ENCODE measurements around the gene MCM6.

Gene MCM6

DNA sequence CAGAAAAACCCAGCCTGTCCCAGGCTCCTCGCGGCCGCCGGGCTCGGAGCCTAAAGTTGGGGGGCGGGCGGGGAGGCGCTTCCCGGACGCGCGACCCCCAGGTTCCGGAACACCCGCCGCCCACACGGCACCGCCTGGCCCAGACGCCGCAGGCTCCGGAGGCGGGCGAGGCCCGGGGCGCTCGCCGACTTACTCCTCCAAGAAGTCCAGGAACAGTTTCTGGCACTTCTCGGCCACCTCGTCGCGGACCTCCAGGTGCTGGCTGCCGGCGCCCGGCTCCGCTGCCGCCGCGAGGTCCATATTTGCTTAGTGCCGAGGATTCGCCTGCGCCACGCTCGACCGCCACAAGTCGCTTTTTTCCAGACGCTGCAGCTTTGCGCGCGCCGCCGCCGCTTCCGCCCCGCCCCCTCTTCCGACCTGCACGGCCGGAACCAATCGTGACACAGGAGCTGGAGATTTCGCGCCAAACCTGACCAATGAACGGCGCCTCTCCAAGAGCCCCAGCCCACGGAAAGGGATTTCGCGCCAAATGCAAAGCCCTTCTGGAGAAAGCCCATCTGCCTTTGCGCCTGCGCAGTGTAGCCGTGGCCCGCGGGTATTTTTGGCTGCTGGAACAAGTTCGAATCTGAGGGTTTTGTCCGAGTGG is at the start of gene MCM6:
TSS of gene MCM6 (minus strand) at position 378 of the 646 bp plus-strand sequence. CDS start at position 300, 78 bp downstream.
- H3K27ac ChIP-seq (ENCODE audit: low read depth, low read length), result peak within 1 kb of the TSS; percentile 73
- no peaks in the 10 kb centered on the region for H3K27me3 ChIP-seq (ENCODE audit: control insufficient read depth in 1 of 2, insufficient read depth in 2 of 2, low read length in 2 of 2)
- peaks cover 2% of the 10 kb centered on the region for H3K36me3 ChIP-seq (ENCODE audit: insufficient read depth, low read length)
- H3K9ac ChIP-seq (ENCODE audit: low read length), result peak within 1 kb of the TSS; percentile 53
- H3K4me3 ChIP-seq (ENCODE audit: low read depth in 1 of 2, low read length in 2 of 2), result peak within 1 kb of the TSS; percentile 75 to 79
- H3K4me1 ChIP-seq (ENCODE audit: insufficient read depth, low read length), result peaks cover 7% of the 10 kb centered on the region
- H3K9me3 ChIP-seq (ENCODE audit: low read length), result no peaks in the 10 kb centered on the region

DNA sequence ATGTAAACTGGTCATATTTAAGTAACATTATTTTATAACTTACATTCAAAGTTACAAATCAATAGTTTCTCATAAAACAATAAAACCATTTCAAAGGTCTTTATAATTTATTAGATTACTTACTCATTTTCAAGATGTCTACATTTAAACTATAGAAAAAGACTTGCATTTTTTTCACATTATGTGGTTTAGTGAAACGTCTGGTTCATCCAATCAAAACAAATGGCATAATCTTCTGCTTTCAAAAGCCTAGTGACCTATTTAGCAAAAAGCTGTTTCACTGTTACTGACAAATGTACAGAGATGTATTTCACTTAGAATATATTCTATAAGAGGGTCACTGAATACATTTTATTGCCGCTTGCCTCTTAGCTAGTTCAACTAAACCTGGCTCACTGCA is 49.3 kb upstream of the MCM6 start:
- no peak overlapping the region for H3K4me3 ChIP-seq (ENCODE audit: low read depth in 1 of 2, low read length in 2 of 2)
- H3K27ac ChIP-seq (ENCODE audit: low read depth, low read length), result no peak overlapping the region
- H3K9me3 ChIP-seq (ENCODE audit: low read length), result no peaks in the 10 kb centered on the region
- H3K9ac ChIP-seq (ENCODE audit: low read length), result no peak overlapping the region
- no peaks in the 10 kb centered on the region for H3K4me1 ChIP-seq (ENCODE audit: insufficient read depth, low read length)
- no peaks in the 10 kb centered on the region for H3K36me3 ChIP-seq (ENCODE audit: insufficient read depth, low read length)
- H3K27me3 ChIP-seq (ENCODE audit: control insufficient read depth in 1 of 2, insufficient read depth in 2 of 2, low read length in 2 of 2), result no peaks in the 10 kb centered on the region

DNA sequence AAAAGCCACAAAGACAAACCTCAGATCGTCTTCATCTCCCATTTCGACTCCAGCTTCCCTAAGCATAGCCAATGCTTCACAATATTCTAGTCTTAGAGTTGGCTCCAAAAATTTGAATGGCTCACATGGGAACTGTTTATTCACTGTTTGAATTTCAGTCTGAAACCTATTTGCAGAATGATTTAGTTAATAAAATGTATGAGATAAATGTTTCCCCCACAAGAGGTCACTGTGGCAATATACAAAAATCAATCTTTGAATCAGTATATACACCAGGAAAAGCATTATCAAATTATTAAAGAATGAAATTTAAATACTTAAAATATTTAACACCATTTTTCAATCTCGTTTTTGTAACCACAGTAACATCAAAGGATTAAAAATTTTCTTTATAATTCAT is 40.0 kb upstream of the MCM6 start:
- Histone ChIP-seq H3K27me3 (ENCODE audit: control insufficient read depth in 1 of 2, insufficient read depth in 2 of 2, low read length in 2 of 2) (no peaks in the 10 kb centered on the region), H3K9ac (ENCODE audit: low read length) (no peak overlapping the region), H3K27ac (ENCODE audit: low read depth, low read length) (no peak overlapping the region)

DNA sequence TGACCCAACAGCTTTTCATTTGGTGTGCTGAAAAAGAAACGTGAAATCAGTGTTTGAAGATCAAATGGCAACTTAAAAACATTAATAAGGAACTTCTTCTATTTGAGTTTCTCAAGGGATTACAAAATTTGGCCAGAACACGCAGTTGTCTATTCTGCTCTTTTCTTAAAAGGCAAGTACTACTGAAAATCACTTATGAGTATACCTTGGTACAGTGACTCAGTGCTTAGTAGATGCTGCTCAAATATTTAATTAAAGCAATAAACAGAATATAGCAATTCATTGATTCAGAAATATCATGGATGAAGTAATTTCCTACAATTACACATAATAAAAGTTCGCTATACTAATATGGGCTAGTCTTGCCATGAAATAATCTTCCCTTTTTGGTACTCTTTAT is 38.2 kb upstream of the MCM6 start:
- Histone ChIP-seq H3K36me3 (ENCODE audit: insufficient read depth, low read length) (peaks cover 10% of the 10 kb centered on the region), H3K27ac (ENCODE audit: low read depth, low read length) (no peak overlapping the region), H3K27me3 (ENCODE audit: control insufficient read depth in 1 of 2, insufficient read depth in 2 of 2, low read length in 2 of 2) (no peaks in the 10 kb centered on the region), H3K9me3 (ENCODE audit: low read length) (no peaks in the 10 kb centered on the region), H3K9ac (ENCODE audit: low read length) (no peak overlapping the region), H3K4me3 (ENCODE audit: low read depth in 1 of 2, low read length in 2 of 2) (no peak overlapping the region), H3K4me1 (ENCODE audit: insufficient read depth, low read length) (no peaks in the 10 kb centered on the region)

More for the DNA sequence above, 40.0 kb upstream of the MCM6 start:
- H3K4me3 ChIP-seq (ENCODE audit: low read depth in 1 of 2, low read length in 2 of 2), result no peak overlapping the region
- no peaks in the 10 kb centered on the region for H3K4me1 ChIP-seq (ENCODE audit: insufficient read depth, low read length)
- H3K36me3 ChIP-seq (ENCODE audit: insufficient read depth, low read length), result peaks cover 3% of the 10 kb centered on the region
- H3K9me3 ChIP-seq (ENCODE audit: low read length), result no peaks in the 10 kb centered on the region

DNA sequence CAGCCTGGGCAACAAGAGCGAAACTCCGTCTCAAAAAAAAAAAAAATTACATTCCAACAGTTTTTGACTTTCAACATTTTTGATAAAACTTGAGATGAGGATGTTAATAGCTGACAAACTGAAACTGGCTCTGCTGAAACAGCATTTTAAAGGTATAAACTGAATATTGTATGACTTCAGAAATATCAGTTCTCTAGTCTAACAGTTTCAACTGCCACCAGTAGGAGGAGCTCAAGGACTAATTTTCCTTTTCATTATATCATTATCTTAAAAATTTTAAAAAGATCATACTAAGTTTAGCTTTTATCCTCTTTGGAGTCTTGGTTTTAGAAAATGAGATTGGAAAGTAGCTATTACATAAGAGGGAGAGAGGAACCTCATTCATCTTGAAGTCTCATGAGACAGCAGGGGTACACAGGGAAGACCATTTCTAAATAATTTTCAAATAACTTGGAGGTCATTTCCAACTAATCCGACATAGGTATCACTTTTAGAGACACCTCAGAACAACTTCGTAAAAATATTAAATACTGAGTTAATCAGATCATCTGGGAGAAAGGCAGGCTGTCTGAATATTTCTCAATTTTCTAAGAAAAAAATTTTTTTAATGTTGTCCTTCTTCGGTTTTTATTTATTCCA is 37.6 kb upstream of the MCM6 start:
- no peaks in the 10 kb centered on the region for H3K4me1 ChIP-seq (ENCODE audit: insufficient read depth, low read length)
- H3K9me3 ChIP-seq (ENCODE audit: low read length), result no peaks in the 10 kb centered on the region
- H3K9ac ChIP-seq (ENCODE audit: low read length), result no peak overlapping the region
- H3K27me3 ChIP-seq (ENCODE audit: control insufficient read depth in 1 of 2, insufficient read depth in 2 of 2, low read length in 2 of 2), result no peaks in the 10 kb centered on the region
- H3K4me3 ChIP-seq (ENCODE audit: low read depth in 1 of 2, low read length in 2 of 2), result no peak overlapping the region
- H3K27ac ChIP-seq (ENCODE audit: low read depth, low read length), result no peak overlapping the region
- peaks cover 10% of the 10 kb centered on the region for H3K36me3 ChIP-seq (ENCODE audit: insufficient read depth, low read length)

DNA sequence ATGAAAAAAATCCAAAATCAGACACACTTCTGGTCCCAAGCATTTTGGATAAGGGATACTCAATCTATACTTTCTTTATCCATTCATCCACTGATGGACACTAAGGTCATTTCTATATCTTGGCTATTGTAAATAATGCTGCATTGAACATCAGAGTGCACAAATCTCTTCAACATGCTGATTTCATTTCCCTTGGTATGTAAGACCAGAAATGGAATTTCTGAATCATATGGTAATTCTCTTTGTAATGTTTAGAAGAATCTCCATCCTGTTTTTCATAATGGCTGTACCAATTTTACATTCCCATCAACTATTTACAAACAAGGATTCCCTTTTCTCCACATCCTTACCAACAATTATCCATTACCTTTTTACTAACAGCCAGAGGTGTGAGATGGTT is 33.7 kb upstream of the MCM6 start:
- no peak overlapping the region for H3K27ac ChIP-seq (ENCODE audit: low read depth, low read length)
- H3K36me3 ChIP-seq (ENCODE audit: insufficient read depth, low read length), result peaks cover 10% of the 10 kb centered on the region
- H3K9me3 ChIP-seq (ENCODE audit: low read length), result no peaks in the 10 kb centered on the region
- no peak overlapping the region for H3K4me3 ChIP-seq (ENCODE audit: low read depth in 1 of 2, low read length in 2 of 2)
- no peak overlapping the region for H3K9ac ChIP-seq (ENCODE audit: low read length)
- no peaks in the 10 kb centered on the region for H3K27me3 ChIP-seq (ENCODE audit: control insufficient read depth in 1 of 2, insufficient read depth in 2 of 2, low read length in 2 of 2)
- no peaks in the 10 kb centered on the region for H3K4me1 ChIP-seq (ENCODE audit: insufficient read depth, low read length)

DNA sequence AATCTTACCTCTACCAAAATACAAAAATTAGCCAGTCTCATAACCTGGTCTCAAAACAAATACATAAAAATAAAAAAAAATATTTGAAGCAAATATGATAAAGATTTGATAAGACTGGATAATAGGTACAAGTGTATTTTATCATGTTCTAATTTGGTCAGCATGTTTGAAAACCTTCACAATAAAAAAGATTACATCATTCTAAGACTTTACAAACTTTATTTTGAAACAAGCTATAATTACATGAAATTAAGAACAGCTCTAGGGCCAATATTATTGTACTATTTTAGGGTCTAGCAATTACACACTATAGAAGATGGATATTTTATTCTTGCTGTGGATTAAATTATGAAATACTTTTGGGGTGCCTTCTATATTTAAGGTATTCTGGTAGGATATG is 29.4 kb upstream of the MCM6 start:
- Histone ChIP-seq H3K27me3 (ENCODE audit: control insufficient read depth in 1 of 2, insufficient read depth in 2 of 2, low read length in 2 of 2) (no peaks in the 10 kb centered on the region), H3K27ac (ENCODE audit: low read depth, low read length) (no peak overlapping the region), H3K9ac (ENCODE audit: low read length) (no peak overlapping the region), H3K9me3 (ENCODE audit: low read length) (no peaks in the 10 kb centered on the region), H3K4me3 (ENCODE audit: low read depth in 1 of 2, low read length in 2 of 2) (no peak overlapping the region), H3K36me3 (ENCODE audit: insufficient read depth, low read length) (peaks cover 2% of the 10 kb centered on the region), H3K4me1 (ENCODE audit: insufficient read depth, low read length) (no peaks in the 10 kb centered on the region)

DNA sequence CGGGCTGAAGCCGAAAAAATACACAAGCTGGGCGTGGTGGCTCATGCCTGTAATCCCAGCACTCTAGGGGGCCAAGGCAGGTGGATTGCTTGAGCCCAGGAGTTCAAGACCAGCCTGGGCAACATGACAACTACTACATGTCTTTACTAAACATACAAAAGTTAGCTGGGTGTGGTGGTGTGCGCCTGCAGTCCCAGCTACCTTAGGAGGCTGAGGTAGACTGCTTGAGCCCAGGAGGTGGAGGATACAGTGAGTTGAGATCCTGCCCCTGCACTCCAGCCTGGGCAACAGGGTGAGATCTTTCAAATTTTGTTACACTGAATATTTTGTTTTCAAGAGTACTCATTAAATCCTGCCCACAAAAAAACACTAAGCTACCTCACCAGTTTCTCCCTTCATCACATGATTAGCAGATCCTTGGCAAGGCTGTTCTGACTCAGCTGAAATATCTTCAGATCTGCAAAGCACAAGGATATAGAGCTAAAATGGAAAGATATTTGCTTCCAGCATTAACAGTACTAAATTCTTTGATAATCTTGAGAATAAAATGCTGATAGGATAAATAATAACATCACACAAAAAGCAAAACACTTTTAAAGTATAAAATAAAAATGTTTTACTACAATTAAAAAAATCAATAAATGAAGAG is 28.2 kb upstream of the MCM6 start:
- Histone ChIP-seq H3K27ac (ENCODE audit: low read depth, low read length) (no peak overlapping the region), H3K36me3 (ENCODE audit: insufficient read depth, low read length) (no peaks in the 10 kb centered on the region), H3K9ac (ENCODE audit: low read length) (no peak overlapping the region), H3K27me3 (ENCODE audit: control insufficient read depth in 1 of 2, insufficient read depth in 2 of 2, low read length in 2 of 2) (no peaks in the 10 kb centered on the region), H3K4me1 (ENCODE audit: insufficient read depth, low read length) (no peaks in the 10 kb centered on the region), H3K9me3 (ENCODE audit: low read length) (no peaks in the 10 kb centered on the region), H3K4me3 (ENCODE audit: low read depth in 1 of 2, low read length in 2 of 2) (no peak overlapping the region)

DNA sequence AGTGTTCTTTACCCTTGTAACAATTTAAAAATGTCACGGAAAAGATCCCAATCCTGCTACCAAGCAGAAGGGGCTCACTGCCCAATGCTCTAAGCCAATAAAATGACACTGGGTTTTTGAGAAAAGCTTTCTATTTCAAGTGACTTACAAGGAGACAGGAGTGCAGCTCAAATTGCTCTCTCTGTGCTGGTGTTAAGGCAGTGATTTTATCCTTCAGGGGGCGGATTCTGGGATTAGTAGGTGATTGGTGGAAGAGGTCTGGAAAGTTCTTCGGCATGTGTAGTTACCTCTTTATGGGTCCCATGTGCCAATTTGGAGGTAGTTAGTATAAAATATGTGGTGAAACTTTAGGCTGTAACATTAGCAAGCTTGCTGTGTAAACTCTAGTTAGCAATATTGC is 27.4 kb upstream of the MCM6 start:
- H3K27ac ChIP-seq (ENCODE audit: low read depth, low read length), result no peak overlapping the region
- H3K9me3 ChIP-seq (ENCODE audit: low read length), result no peaks in the 10 kb centered on the region
- H3K9ac ChIP-seq (ENCODE audit: low read length), result no peak overlapping the region
- no peaks in the 10 kb centered on the region for H3K4me1 ChIP-seq (ENCODE audit: insufficient read depth, low read length)
- no peaks in the 10 kb centered on the region for H3K36me3 ChIP-seq (ENCODE audit: insufficient read depth, low read length)
- no peaks in the 10 kb centered on the region for H3K27me3 ChIP-seq (ENCODE audit: control insufficient read depth in 1 of 2, insufficient read depth in 2 of 2, low read length in 2 of 2)
- H3K4me3 ChIP-seq (ENCODE audit: low read depth in 1 of 2, low read length in 2 of 2), result no peak overlapping the region

DNA sequence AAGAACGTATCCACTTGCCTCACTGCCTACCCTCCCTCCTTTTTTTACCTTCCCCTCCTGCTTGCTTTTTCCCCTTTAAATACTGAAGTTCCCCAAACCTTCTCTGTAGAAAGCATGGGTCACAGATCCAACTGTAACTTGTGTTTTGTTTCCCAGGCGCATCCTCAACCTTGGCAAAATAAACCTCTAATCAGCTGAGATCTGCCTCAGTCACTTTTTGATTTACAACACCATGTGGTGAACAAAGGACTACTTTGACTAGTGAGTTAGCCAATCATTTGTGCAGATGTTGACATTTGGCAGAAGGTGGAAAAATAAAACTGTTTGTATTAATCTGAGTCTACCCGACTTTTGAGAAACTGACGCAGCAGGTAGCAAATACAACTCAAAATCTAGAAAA is 23.3 kb upstream of the MCM6 start:
- H3K9ac ChIP-seq (ENCODE audit: low read length), result no peak overlapping the region
- H3K27me3 ChIP-seq (ENCODE audit: control insufficient read depth in 1 of 2, insufficient read depth in 2 of 2, low read length in 2 of 2), result no peaks in the 10 kb centered on the region
- no peak overlapping the region for H3K4me3 ChIP-seq (ENCODE audit: low read depth in 1 of 2, low read length in 2 of 2)
- no peak overlapping the region for H3K27ac ChIP-seq (ENCODE audit: low read depth, low read length)
- H3K4me1 ChIP-seq (ENCODE audit: insufficient read depth, low read length), result no peaks in the 10 kb centered on the region
- no peaks in the 10 kb centered on the region for H3K36me3 ChIP-seq (ENCODE audit: insufficient read depth, low read length)
- H3K9me3 ChIP-seq (ENCODE audit: low read length), result no peaks in the 10 kb centered on the region

DNA sequence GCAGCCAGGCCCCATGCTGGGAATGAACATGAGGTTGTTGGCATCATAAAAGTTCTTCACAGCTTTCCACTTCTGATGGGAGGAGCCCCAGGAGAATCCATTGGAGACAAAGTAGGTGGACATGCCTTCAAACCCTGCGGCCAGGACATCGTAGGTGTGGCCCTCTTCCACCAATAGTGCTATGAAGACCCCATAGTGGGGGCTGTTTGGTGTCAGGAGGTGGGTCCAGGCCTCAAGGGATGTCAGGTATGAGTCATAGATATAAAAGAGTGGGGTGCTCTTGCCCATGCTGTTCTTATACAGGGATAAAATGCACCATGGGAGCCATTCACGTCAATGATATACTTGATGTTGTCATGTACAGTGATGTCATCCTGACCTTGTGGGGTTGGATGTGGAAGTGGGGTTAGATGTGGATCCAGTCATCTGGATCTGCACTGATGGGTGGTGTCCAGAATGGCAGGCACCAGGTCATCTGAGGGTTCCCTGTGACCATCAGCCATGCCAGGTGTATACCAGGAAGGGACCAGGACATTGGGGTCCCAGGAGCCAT is 22.1 kb upstream of the MCM6 start:
- Histone ChIP-seq H3K4me1 (ENCODE audit: insufficient read depth, low read length) (no peaks in the 10 kb centered on the region), H3K27me3 (ENCODE audit: control insufficient read depth in 1 of 2, insufficient read depth in 2 of 2, low read length in 2 of 2) (no peaks in the 10 kb centered on the region), H3K36me3 (ENCODE audit: insufficient read depth, low read length) (no peaks in the 10 kb centered on the region), H3K4me3 (ENCODE audit: low read depth in 1 of 2, low read length in 2 of 2) (no peak overlapping the region), H3K9ac (ENCODE audit: low read length) (no peak overlapping the region), H3K9me3 (ENCODE audit: low read length) (no peaks in the 10 kb centered on the region), H3K27ac (ENCODE audit: low read depth, low read length) (no peak overlapping the region)
